ENCODE measurements around the gene MIER1. TPM values are rescaled to one million over a fixed set of nuclear protein-coding genes. Genes with fewer than 3 reads are reported as not detected.

The MIER1 gene
- total RNA-seq, 1 donor from 2014 or later, result 40.1 TPM

- Mint-ChIP-seq H3K4me1 (ENCODE audit: low read depth) (peaks cover 4% of the 10 kb centered on the region), H3K27me3 (ENCODE audit: low read depth) (no peaks in the 10 kb centered on the region), H3K27ac (ENCODE audit: unreplicated experiment) (no peak overlapping the region), H3K36me3 (ENCODE audit: low read depth) (peaks cover 18% of the 10 kb centered on the region), H3K9me3 (ENCODE audit: low read depth) (no peaks in the 10 kb centered on the region), H3K4me3 (ENCODE audit: unreplicated experiment) (no peak overlapping the region)
- no peak for TF ChIP-seq CTCF (IDR thresholded peaks at IDR 0.05)
- no peak for DNase-seq (ENCODE audit: low spot score)
Measured at GRCh38 chr1:66981679-66982078, 56.9 kb downstream of the MIER1 start.

DNA sequence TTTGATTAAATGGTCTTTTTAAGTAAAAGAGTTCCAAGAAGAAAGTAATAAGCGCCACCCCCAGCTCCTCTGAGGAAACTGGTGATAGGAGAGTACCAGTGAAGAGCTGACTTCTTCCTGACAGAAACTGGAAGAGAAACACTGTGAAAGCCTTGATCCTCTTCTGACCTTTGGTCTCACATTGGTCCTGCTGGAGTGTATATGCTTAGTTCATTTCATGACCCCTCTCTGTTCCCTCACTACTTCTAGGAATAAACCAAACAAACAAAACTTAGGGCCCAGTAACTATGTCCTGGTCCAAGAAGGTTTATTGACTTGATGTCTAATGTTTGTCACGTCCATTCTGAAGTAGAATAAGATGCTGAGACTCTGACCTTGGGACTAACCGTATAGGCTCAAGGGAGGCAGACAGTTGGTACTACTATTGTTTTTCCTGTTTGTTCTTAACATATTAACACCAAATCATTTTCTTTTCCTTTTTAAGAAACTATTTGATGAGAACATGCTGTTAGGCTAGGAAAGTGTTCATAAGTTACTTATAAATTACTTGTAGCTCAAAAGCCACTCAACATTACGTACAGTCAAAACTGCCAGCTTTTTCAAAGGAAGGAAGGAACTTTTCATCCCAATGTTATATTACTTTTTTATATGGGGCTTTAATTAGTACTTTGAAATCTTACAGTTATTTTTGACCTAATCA lies 57.9 kb downstream of the MIER1 start:
- no peak for TF ChIP-seq CTCF (IDR thresholded peaks at IDR 0.05)
- peaks cover 4% of the 10 kb centered on the region for H3K4me1 Mint-ChIP-seq (ENCODE audit: low read depth)
- H3K27ac Mint-ChIP-seq (ENCODE audit: unreplicated experiment), result no peak overlapping the region
- H3K36me3 Mint-ChIP-seq (ENCODE audit: low read depth), result peaks cover 18% of the 10 kb centered on the region
- no peak for DNase-seq (ENCODE audit: low spot score)
- H3K9me3 Mint-ChIP-seq (ENCODE audit: low read depth), result no peaks in the 10 kb centered on the region
- no peak overlapping the region for H3K4me3 Mint-ChIP-seq (ENCODE audit: unreplicated experiment)
- no peaks in the 10 kb centered on the region for H3K27me3 Mint-ChIP-seq (ENCODE audit: low read depth)

GRCh38 chr1:66984491-66984890 lies 59.7 kb downstream of the MIER1 start:
- H3K4me3 Mint-ChIP-seq (ENCODE audit: unreplicated experiment), result no peak overlapping the region
- peaks cover 18% of the 10 kb centered on the region for H3K36me3 Mint-ChIP-seq (ENCODE audit: low read depth)
- TF ChIP-seq CTCF (IDR thresholded peaks at IDR 0.05), result no peak
- no peaks in the 10 kb centered on the region for H3K9me3 Mint-ChIP-seq (ENCODE audit: low read depth)
- no peak overlapping the region for H3K27ac Mint-ChIP-seq (ENCODE audit: unreplicated experiment)
- DNase-seq (ENCODE audit: low spot score), result no peak
- peaks cover 4% of the 10 kb centered on the region for H3K4me1 Mint-ChIP-seq (ENCODE audit: low read depth)
- no peaks in the 10 kb centered on the region for H3K27me3 Mint-ChIP-seq (ENCODE audit: low read depth)

- peaks cover 4% of the 10 kb centered on the region for H3K4me1 Mint-ChIP-seq (ENCODE audit: low read depth)
- no peaks in the 10 kb centered on the region for H3K27me3 Mint-ChIP-seq (ENCODE audit: low read depth)
- DNase-seq (ENCODE audit: low spot score), result no peak
- H3K36me3 Mint-ChIP-seq (ENCODE audit: low read depth), result peaks cover 20% of the 10 kb centered on the region
- no peaks in the 10 kb centered on the region for H3K9me3 Mint-ChIP-seq (ENCODE audit: low read depth)
- no peak overlapping the region for H3K4me3 Mint-ChIP-seq (ENCODE audit: unreplicated experiment)
- TF ChIP-seq CTCF (IDR thresholded peaks at IDR 0.05), result no peak
- no peak overlapping the region for H3K27ac Mint-ChIP-seq (ENCODE audit: unreplicated experiment)
Measured at GRCh38 chr1:66985835-66986234, 61.0 kb downstream of the MIER1 start.

DNA sequence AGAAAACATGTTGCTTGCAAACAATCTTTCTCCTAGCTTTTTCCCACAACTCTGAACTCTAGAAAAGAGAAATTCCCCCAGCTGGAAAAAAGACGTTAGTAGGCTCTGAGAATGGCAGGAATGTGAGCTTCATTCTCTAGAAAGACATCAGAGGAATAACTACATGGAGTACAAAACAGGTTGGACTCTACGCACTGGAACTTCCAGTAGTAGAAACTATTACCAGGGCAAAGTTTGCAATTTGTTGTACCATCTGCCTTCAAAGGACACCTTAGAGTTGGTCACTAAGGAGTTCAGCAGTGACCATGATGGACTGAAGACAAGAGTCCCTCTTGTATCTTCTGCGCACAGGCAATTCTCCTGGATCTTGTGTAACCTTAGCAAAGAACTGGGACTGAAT lies 68.3 kb downstream of the MIER1 start:
- TF ChIP-seq CTCF (IDR thresholded peaks at IDR 0.05), result no peak
- DNase-seq (ENCODE audit: low spot score), result no peak

More for the DNA sequence above, 68.3 kb downstream of the MIER1 start:
- Mint-ChIP-seq H3K27me3 (ENCODE audit: low read depth) (no peaks in the 10 kb centered on the region), H3K9me3 (ENCODE audit: low read depth) (no peaks in the 10 kb centered on the region), H3K36me3 (ENCODE audit: low read depth) (peaks cover 7% of the 10 kb centered on the region), H3K4me3 (ENCODE audit: unreplicated experiment) (no peak overlapping the region), H3K4me1 (ENCODE audit: low read depth) (peaks cover 4% of the 10 kb centered on the region), H3K27ac (ENCODE audit: unreplicated experiment) (no peak overlapping the region)
